CD4-positive, alpha-beta T cell (primary cell): ENCODE data around the gene CCDC179. TPM values are rescaled to one million over a fixed set of nuclear protein-coding genes. Genes with fewer than 3 reads are reported as not detected.

ENCODE experiments used
- ATAC-seq: fragments of 200-7000 bp; cut with Tn5 transposase; one replicate; pipeline ENCODE4 v1.10.0; 2022; ENCODE audit warnings: mild to moderate bottlenecking; ENCODE audit not compliant: poor library complexity
- CTCF ChIA-PET: fragments of 350-600 bp; sonication (Branson Sonifier 250); formaldehyde crosslinking; loops from one replicate; lab custom pipeline; 2021; ENCODE audit warnings: antibody characterized with exemption, inconsistent platforms; lab: Charles Lee
- POLR2A ChIA-PET: fragments of 350-600 bp; sonication (Branson Sonifier 250); formaldehyde crosslinking; loops from one replicate; lab custom pipeline; 2021; ENCODE audit warnings: antibody characterized with exemption, inconsistent platforms; lab: Charles Lee
- DNase-seq, 14 experiments: peaks; one replicate each; pipeline ENCODE4 v3.0.0-alpha.2; 2013 to 2020; ENCODE audit warnings: mixed read lengths in 2 of 14
- H3K27ac ChIP-seq, 2 donors: one replicate each; pipeline versions ENCODE4 v1.5.1 to v1.7.0; 2013; ENCODE audit warnings: low read length in 2 of 2, low read depth in 1 of 2, mild to moderate bottlenecking in 1 of 2
- H3K27me3 ChIP-seq, 2 experiments: 1 replicate in 1 of 2; 2 replicates in 1 of 2; pipeline versions ENCODE4 v1.6.1 to v1.7.0; 2013; ENCODE audit warnings: low read length in 2 of 2, control low read depth in 1 of 2, mild to moderate bottlenecking in 1 of 2, moderate library complexity in 1 of 2; ENCODE audit not compliant: insufficient read depth in 2 of 2, control insufficient read depth in 1 of 2
- H3K36me3 ChIP-seq: one replicate; pipeline ENCODE4 v1.6.1; 2013; ENCODE audit warnings: low read length, control low read depth; ENCODE audit not compliant: insufficient read depth
- H3K4me1 ChIP-seq: one replicate; pipeline ENCODE4 v1.6.1; 2013; ENCODE audit warnings: low read length, control low read depth; ENCODE audit not compliant: insufficient read depth
- H3K4me3 ChIP-seq: one replicate; pipeline ENCODE4 v1.5.1; 2013; ENCODE audit warnings: mild to moderate bottlenecking, low read length, moderate library complexity
- H3K9me3 ChIP-seq, 2 experiments: 1 replicate in 1 of 2; 2 replicates in 1 of 2; pipeline versions ENCODE4 v1.6.1 to v1.7.0; 2013; ENCODE audit warnings: low read length in 2 of 2, mild to moderate bottlenecking in 2 of 2, control low read depth in 1 of 2, moderate library complexity in 1 of 2; ENCODE audit not compliant: control insufficient read depth in 1 of 2, insufficient read depth in 1 of 2
- H3K27ac Mint-ChIP-seq: one replicate; pipeline ENCODE4 v1.8.0; 2020; ENCODE audit warnings: mixed read lengths
- H3K27me3 Mint-ChIP-seq: one replicate; pipeline ENCODE4 v1.8.0; 2021; ENCODE audit warnings: mixed read lengths
- H3K36me3 Mint-ChIP-seq: one replicate; pipeline ENCODE4 v1.8.0; 2021; ENCODE audit warnings: low read depth, mixed read lengths
- H3K4me1 Mint-ChIP-seq: one replicate; pipeline ENCODE4 v1.8.0; 2021; ENCODE audit warnings: low read depth, mixed read lengths
- H3K4me3 Mint-ChIP-seq: one replicate; pipeline ENCODE4 v1.8.0; 2020; ENCODE audit warnings: mild to moderate bottlenecking, mixed read lengths
- H3K9me3 Mint-ChIP-seq: one replicate; pipeline ENCODE4 v1.8.0; 2020; ENCODE audit warnings: mixed read lengths
- CTCF ChIP-seq: fragments of 200-600 bp; IDR thresholded peaks from one replicate; pipeline ENCODE4 v1.8.0; 2022; ENCODE audit warnings: antibody characterized with exemption, mild to moderate bottlenecking
- intact Hi-C, 2 experiments: fragments of 100-400 bp; cut with DNase I in 1 of 2; cut with micrococcal nuclease in 1 of 2; formaldehyde crosslinking; loops; one replicate each; pipeline versions ENCODE4 v1.15.1 to v1.9.0; 2023 to 2025; cut with DNase I, micrococcal nuclease
- total RNA-seq, 174 experiments: library from RNA in 2 of 174; stranded (reverse) in 2 of 174; gene quantifications; one replicate each; pipeline ENCODE4 v1.2.3 and lab custom pipeline; 2021 to 2026

CCDC179 gene
- total RNA-seq, 2 experiments from 2014 or later = not detected

DNA sequence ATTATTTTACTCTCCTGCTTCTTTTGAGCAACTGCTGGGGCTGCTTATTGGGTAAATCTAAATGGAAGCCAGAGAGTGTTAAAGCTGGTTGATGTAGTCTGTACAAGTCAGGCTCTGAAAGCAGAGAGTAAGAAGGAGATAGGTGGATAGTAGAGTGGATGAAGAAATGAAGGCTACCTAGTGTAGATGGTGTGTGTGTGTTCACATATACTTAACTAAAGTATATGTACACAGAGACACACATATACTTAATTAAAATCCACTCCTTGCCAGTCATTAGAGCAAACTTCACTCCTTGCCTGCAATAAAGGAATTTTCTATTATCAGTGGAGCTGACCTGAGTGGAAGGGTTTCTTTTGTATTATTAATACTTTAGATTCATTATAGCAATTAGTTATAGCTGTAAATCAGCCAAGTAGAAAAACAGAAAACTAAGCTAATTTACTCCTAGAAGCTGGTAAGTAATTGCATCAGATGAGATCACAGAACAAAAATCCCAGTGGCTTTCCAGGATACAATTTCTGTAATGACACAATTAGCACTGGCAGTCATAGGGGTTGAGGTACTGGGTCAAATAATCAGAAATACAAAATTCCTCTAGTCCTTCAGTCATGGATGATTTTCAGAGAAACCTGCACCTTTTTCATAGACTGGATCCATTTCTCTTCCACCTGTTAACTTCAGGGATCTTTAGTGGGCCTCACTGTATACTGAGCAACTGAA is 40.7 kb upstream of the CCDC179 start:
- Histone ChIP-seq H3K4me1 (no peaks in the 10 kb centered on the region), H3K27ac (no peak overlapping the region), H3K36me3 (no peaks in the 10 kb centered on the region), H3K4me3 (no peak overlapping the region), H3K9me3 (peaks cover 0 to 4% of the 10 kb centered on the region in 2 experiments), H3K27me3 (no peaks in the 10 kb centered on the region)
- no peaks in the 10 kb centered on the region for H3K4me1 Mint-ChIP-seq
- intact Hi-C loops = no loop called here
- no peak overlapping the region for H3K27ac Mint-ChIP-seq
- H3K4me3 Mint-ChIP-seq = no peak overlapping the region
- ATAC-seq = no peak
- TF ChIP-seq CTCF = no peak
- no peaks in the 10 kb centered on the region for H3K27me3 Mint-ChIP-seq
- POLR2A ChIA-PET = no interaction called here
- DNase-seq = no peak
- no peaks in the 10 kb centered on the region for H3K36me3 Mint-ChIP-seq
- H3K9me3 Mint-ChIP-seq = peaks cover 6% of the 10 kb centered on the region
- CTCF ChIA-PET = no interaction called here

GRCh38 chr11:22898036-22898435 is 37.8 kb upstream of the CCDC179 start:
- H3K27me3 Mint-ChIP-seq = no peaks in the 10 kb centered on the region
- no peak overlapping the region for H3K4me3 ChIP-seq
- no peak overlapping the region for H3K27ac ChIP-seq
- H3K9me3 ChIP-seq = peaks cover 0 to 4% of the 10 kb centered on the region in 2 experiments
- no peak for ATAC-seq
- H3K9me3 Mint-ChIP-seq = no peaks in the 10 kb centered on the region
- ChIA-PET POLR2A (no interaction called here), CTCF (no interaction called here)
- H3K36me3 ChIP-seq = no peaks in the 10 kb centered on the region
- intact Hi-C loops = no loop called here
- no peaks in the 10 kb centered on the region for H3K27me3 ChIP-seq
- no peaks in the 10 kb centered on the region for H3K4me1 ChIP-seq
- no peaks in the 10 kb centered on the region for H3K36me3 Mint-ChIP-seq
- no peak for TF ChIP-seq CTCF
- no peak for DNase-seq
- H3K27ac Mint-ChIP-seq = no peak overlapping the region
- H3K4me1 Mint-ChIP-seq = no peaks in the 10 kb centered on the region
- H3K4me3 Mint-ChIP-seq = no peak overlapping the region

DNA sequence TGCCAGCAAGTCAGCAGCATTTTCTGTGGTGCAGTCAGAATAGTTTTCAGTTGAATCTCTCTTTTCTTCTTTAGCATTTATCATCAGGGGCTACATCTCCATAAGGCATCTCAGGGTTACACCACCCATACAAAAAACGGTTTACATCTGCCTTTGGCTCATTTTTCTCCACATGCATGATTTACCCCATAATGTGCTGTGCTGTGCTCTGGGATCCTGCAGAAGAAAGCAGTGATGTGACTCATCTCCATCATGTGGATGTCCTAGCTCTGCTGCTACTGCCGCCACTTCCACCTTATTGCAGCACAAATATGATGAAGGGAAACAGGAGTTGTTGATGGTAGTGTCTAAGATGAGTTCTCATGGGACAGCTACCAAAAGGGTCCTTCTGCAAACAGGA is 30.0 kb upstream of the CCDC179 start:
- peaks cover 3% of the 10 kb centered on the region for H3K9me3 Mint-ChIP-seq
- Histone ChIP-seq H3K36me3 (no peaks in the 10 kb centered on the region), H3K27ac (no peak overlapping the region), H3K4me1 (no peaks in the 10 kb centered on the region), H3K4me3 (no peak overlapping the region), H3K27me3 (no peaks in the 10 kb centered on the region), H3K9me3 (no peaks in the 10 kb centered on the region)
- ChIA-PET CTCF (no interaction called here), POLR2A (no interaction called here)
- intact Hi-C loops = no loop called here
- H3K27me3 Mint-ChIP-seq = no peaks in the 10 kb centered on the region
- H3K36me3 Mint-ChIP-seq = no peaks in the 10 kb centered on the region
- no peak for TF ChIP-seq CTCF
- no peak for ATAC-seq
- H3K27ac Mint-ChIP-seq = no peak overlapping the region
- no peak for DNase-seq
- no peak overlapping the region for H3K4me3 Mint-ChIP-seq
- no peaks in the 10 kb centered on the region for H3K4me1 Mint-ChIP-seq
